K562 (cell line): Measurements from ENCODE around the gene THAP2. TPM values are rescaled to one million over a fixed set of nuclear protein-coding genes. Genes with fewer than 3 reads are reported as not detected.
A peak's percentile ranks its signal among the peaks of the same experiment; 100 is the strongest.

Experiments
- AFF1 ChIP-seq, 2 experiments: fragments of 450-650 bp; IDR thresholded peaks; 2 replicates each; pipeline ENCODE4 v1.6.1; 2018; ENCODE audit warnings: mild to moderate bottlenecking in 2 of 2, low read depth in 1 of 2; ENCODE audit not compliant: partially characterized antibody in 2 of 2
- CEBPG ChIP-seq, 3 experiments: fragments of 200-800 bp in 1 of 3; sonication (Bioruptor generic) in 1 of 3; sonication (generic) in 1 of 3; formaldehyde crosslinking in 1 of 3; IDR thresholded peaks in 2 of 3; conservative IDR thresholded peaks in 1 of 3; 2 replicates each; pipeline versions ENCODE4 v1.6.1 to v1.8.0; 2016 to 2022; ENCODE audit warnings: missing compliant biosample characterization in 2 of 3, missing genetic modification characterization in 2 of 3, mild to moderate bottlenecking in 1 of 3, missing genetic modification reagents in 1 of 3
- CEBPZ ChIP-seq: fragments of 150-350 bp; IDR thresholded peaks from 2 replicates; pipeline ENCODE4 v1.6.1; 2014; ENCODE audit warnings: low read depth, mild to moderate bottlenecking, low read length, borderline replicate concordance
- GATAD2A ChIP-seq: fragments of 450-650 bp; IDR thresholded peaks from 2 replicates; pipeline ENCODE4 v1.6.1; 2017
- KDM4B ChIP-seq, 2 experiments: fragments of 450-650 bp in 1 of 2; sonication (generic) in 1 of 2; IDR thresholded peaks; 2 replicates each; pipeline ENCODE4 v1.6.1; 2016 to 2017; ENCODE audit warnings: borderline replicate concordance in 2 of 2, antibody characterized with exemption in 1 of 2, low read depth in 1 of 2, mild to moderate bottlenecking in 1 of 2
- PKNOX1 ChIP-seq: fragments of 450-650 bp; IDR thresholded peaks from 2 replicates; pipeline ENCODE4 v1.6.1; 2016
- PPARD ChIP-seq: fragments of 250-450 bp; sonication (Bioruptor Pico); IDR thresholded peaks from 2 replicates; pipeline ENCODE4 v1.8.0; 2022; ENCODE audit warnings: inconsistent platforms, mild to moderate bottlenecking, moderate library complexity
- UBTF ChIP-seq, 2 experiments: IDR thresholded peaks; 2 replicates each; pipeline ENCODE4 v1.6.1; 2012; ENCODE audit warnings: improper control_type of control experiment in 2 of 2, low read depth in 2 of 2, low read length in 2 of 2, borderline replicate concordance in 1 of 2
- USF1 ChIP-seq: sonication (generic); formaldehyde crosslinking; IDR thresholded peaks from 2 replicates; pipeline ENCODE4 v1.9.0; 2022; ENCODE audit warnings: mild to moderate bottlenecking, missing genetic modification reagents
- ZNF444 ChIP-seq: fragments of 250-450 bp; sonication (Bioruptor Pico); IDR thresholded peaks from 2 replicates; pipeline ENCODE4 v1.4.0; 2020; ENCODE audit warnings: mild to moderate bottlenecking, moderate library complexity
- ZNF511 ChIP-seq: sonication (generic); formaldehyde crosslinking; IDR thresholded peaks from 2 replicates; pipeline ENCODE4 v1.8.0; 2022; ENCODE audit warnings: mild to moderate bottlenecking, missing genetic modification reagents
- polyA plus RNA-seq, 8 experiments: library from polyadenylated mRNA; depleted of rRNA in 4 of 8; stranded (reverse) in 5 of 8; unstranded in 3 of 8; fragments of >200 nt; fragmentation: Nextera tagmentation in 2 of 8; fragmentation: Illumina TruSeq in 1 of 8; extraction: Ambion mirVana in 2 of 8; extraction: Trizol in 1 of 8; gene quantifications; 2 replicates each; pipeline versions ENCODE4 v1.2.1 to v1.2.3, GENCODE V29; 2011 to 2014; ENCODE audit warnings: inconsistent platforms in 1 of 8, missing spikeins in 1 of 8
- total RNA-seq, 7 experiments: library from RNA; depleted of rRNA in 6 of 7; stranded (reverse); fragments of >200 nt in 6 of 7; fragmentation: Illumina TruSeq in 2 of 7; extraction: Trizol in 2 of 7; gene quantifications; 2 replicates each; pipeline versions ENCODE4 v1.2.1 to v1.2.3, GENCODE V29; 2011 to 2021; ENCODE audit warnings: low replicate concordance in 1 of 7

The THAP2 gene
- total and polyA plus RNA-seq, 9 of the 15 experiments (the other 6 are each of a cell fraction or from before 2014, with no cell fraction given) = 1.8 to 18.9 (median 7.3) TPM

- TF ChIP-seq USF1 (CRISPR knock-in tag) (peak; percentile 92), PPARD (CRISPR knock-in tag) (no peak), CEBPG (CRISPR knock-in tag; IDR thresholded peaks at IDR 0.05) (no peak), CEBPG (tag; conservative IDR thresholded peaks at IDR 0.05 in 1 of 2, IDR thresholded peaks at IDR 0.05 in 1 of 2) (no peak), KDM4B (IDR thresholded peaks at IDR 0.05; ENCODE audit: borderline replicate concordance in 2 of 2, low read depth in 1 of 2) (peak in 1 of 2 experiments; percentile 57; a peak in 1 of 4 replicates), PKNOX1 (peak; percentile 88), UBTF (IDR thresholded peaks at IDR 0.05; ENCODE audit: borderline replicate concordance in 1 of 2, low read depth in 2 of 2, low read length in 2 of 2) (peak; percentile 100), CEBPZ (no peak), ZNF444 (CRISPR knock-in tag) (no peak), GATAD2A (peak; percentile 92), ZNF511 (CRISPR knock-in tag) (peak; percentile 83), AFF1 (IDR thresholded peaks at IDR 0.05; ENCODE audit: low read depth in 1 of 2, partially characterized antibody in 2 of 2) (peak in 1 of 2 experiments; percentile 23)
Measured at GRCh38 chr12:71685914-71686657, 22.0 kb downstream of the THAP2 start, which contains the start of gene TMEM19 (continued).
